ENCODE results near the gene ZC3HAV1. TPM values are rescaled to one million over a fixed set of nuclear protein-coding genes. Genes with fewer than 3 reads are reported as not detected.

Gene ZC3HAV1
- total and polyA plus RNA-seq, 9 of the 15 experiments (the other 6 are each of a cell fraction or from before 2014, with no cell fraction given): 11.9 to 40.5 (median 23.9) TPM

- TF ChIP-seq CHD4 (IDR thresholded peaks at IDR 0.05; ENCODE audit: insufficient read depth, insufficient replicate concordance, low read depth, low read length, poor library complexity, severe bottlenecking): no peak
- TF ChIP-seq NFE2 (IDR thresholded peaks at IDR 0.05; ENCODE audit: low read depth): peak; percentile 36; the same call in 1 of the 2 replicates
- TF ChIP-seq PTBP1 (IDR thresholded peaks at IDR 0.05; ENCODE audit: low read depth, low read length): no peak
- TF ChIP-seq SMARCC2 (IDR thresholded peaks at IDR 0.05; ENCODE audit: low read depth): no peak
- no peak for TF ChIP-seq ZNF12 (CRISPR knock-in tag; IDR thresholded peaks at IDR 0.05)
- peak; percentile 63 for TF ChIP-seq DPF2 (IDR thresholded peaks at IDR 0.05)
- TF ChIP-seq SMAD3 (CRISPR knock-in tag; conservative IDR thresholded peaks at IDR 0.05): no peak
- no peak for TF ChIP-seq ETV1 (tag; conservative IDR thresholded peaks at IDR 0.05; ENCODE audit: low read depth)
- TF ChIP-seq ZNF583 (CRISPR knock-in tag; IDR thresholded peaks at IDR 0.05): no peak
- TF ChIP-seq, protein P1, sequence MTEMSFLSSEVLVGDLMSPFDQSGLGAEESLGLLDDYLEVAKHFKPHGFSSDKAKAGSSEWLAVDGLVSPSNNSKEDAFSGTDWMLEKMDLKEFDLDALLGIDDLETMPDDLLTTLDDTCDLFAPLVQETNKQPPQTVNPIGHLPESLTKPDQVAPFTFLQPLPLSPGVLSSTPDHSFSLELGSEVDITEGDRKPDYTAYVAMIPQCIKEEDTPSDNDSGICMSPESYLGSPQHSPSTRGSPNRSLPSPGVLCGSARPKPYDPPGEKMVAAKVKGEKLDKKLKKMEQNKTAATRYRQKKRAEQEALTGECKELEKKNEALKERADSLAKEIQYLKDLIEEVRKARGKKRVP (CRISPR knock-in tag; IDR thresholded peaks at IDR 0.05): no peak
- TF ChIP-seq ZNF778 (CRISPR knock-in tag; IDR thresholded peaks at IDR 0.05): no peak
- TF ChIP-seq, protein P2, sequence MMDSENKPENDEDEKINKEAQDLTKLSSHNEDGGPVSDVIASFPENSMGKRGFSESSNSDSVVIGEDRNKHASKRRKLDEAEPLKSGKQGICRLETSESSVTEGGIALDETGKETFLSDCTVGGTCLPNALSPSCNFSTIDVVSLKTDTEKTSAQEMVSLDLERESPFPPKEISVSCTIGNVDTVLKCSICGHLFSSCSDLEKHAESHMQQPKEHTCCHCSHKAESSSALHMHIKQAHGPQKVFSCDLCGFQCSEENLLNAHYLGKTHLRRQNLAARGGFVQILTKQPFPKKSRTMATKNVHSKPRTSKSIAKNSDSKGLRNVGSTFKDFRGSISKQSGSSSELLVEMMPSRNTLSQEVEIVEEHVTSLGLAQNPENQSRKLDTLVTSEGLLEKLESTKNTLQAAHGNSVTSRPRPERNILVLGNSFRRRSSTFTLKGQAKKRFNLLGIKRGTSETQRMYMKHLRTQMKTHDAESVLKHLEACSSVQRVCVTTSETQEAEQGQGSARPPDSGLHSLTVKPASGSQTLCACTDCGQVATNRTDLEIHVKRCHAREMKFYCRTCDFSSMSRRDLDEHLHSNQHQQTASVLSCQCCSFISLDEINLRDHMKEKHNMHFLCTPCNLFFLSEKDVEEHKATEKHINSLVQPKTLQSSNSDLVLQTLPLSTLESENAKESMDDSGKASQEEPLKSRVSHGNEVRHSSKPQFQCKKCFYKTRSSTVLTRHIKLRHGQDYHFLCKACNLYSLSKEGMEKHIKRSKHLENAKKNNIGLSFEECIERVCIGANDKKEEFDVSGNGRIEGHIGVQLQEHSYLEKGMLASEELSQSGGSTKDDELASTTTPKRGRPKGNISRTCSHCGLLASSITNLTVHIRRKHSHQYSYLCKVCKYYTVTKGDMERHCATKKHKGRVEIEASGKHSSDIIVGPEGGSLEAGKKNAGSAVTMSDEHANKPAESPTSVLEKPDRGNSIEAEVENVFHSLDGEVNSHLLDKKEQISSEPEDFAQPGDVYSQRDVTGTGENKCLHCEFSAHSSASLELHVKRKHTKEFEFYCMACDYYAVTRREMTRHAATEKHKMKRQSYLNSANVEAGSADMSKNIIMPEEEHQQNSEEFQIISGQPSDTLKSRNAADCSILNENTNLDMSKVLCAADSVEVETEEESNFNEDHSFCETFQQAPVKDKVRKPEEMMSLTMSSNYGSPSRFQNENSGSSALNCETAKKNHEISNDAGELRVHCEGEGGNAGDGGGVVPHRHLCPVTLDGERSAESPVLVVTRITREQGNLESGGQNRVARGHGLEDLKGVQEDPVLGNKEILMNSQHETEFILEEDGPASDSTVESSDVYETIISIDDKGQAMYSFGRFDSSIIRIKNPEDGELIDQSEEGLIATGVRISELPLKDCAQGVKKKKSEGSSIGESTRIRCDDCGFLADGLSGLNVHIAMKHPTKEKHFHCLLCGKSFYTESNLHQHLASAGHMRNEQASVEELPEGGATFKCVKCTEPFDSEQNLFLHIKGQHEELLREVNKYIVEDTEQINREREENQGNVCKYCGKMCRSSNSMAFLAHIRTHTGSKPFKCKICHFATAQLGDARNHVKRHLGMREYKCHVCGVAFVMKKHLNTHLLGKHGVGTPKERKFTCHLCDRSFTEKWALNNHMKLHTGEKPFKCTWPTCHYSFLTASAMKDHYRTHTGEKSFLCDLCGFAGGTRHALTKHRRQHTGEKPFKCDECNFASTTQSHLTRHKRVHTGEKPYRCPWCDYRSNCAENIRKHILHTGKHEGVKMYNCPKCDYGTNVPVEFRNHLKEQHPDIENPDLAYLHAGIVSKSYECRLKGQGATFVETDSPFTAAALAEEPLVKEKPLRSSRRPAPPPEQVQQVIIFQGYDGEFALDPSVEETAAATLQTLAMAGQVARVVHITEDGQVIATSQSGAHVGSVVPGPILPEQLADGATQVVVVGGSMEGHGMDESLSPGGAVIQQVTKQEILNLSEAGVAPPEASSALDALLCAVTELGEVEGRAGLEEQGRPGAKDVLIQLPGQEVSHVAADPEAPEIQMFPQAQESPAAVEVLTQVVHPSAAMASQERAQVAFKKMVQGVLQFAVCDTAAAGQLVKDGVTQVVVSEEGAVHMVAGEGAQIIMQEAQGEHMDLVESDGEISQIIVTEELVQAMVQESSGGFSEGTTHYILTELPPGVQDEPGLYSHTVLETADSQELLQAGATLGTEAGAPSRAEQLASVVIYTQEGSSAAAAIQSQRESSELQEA (IDR thresholded peaks at IDR 0.05; ENCODE audit: low read depth): no peak
- no peak for TF ChIP-seq NFE2L1 (tag; IDR thresholded peaks at IDR 0.05; ENCODE audit: borderline replicate concordance, low read depth)
- TF ChIP-seq ARHGAP35 (IDR thresholded peaks at IDR 0.05; ENCODE audit: partially characterized antibody): no peak
- TF ChIP-seq LARP7 (IDR thresholded peaks at IDR 0.05): no peak
- TF ChIP-seq ZEB2 (IDR thresholded peaks at IDR 0.05): peak; percentile 51
- TF ChIP-seq SIN3A (IDR thresholded peaks at IDR 0.05; ENCODE audit: borderline replicate concordance in 2 of 2, control insufficient read depth in 1 of 2, low read depth in 2 of 2, low read length in 2 of 2): no peak
- TF ChIP-seq ZNF197 (CRISPR knock-in tag; IDR thresholded peaks at IDR 0.05; ENCODE audit: low read depth): no peak
- no peak for TF ChIP-seq ZNF699 (CRISPR knock-in tag; IDR thresholded peaks at IDR 0.05; ENCODE audit: insufficient replicate concordance)
- TF ChIP-seq MTA1 (IDR thresholded peaks at IDR 0.05; ENCODE audit: borderline replicate concordance): no peak
- no peak for TF ChIP-seq ZNF212 (CRISPR knock-in tag; IDR thresholded peaks at IDR 0.05)
- no peak for TF ChIP-seq U2AF1 (optimal IDR thresholded peaks at IDR 0.05; ENCODE audit: low read depth, low read length)
Observed at GRCh38 chr7:139041378-139042085, 68.0 kb downstream of the ZC3HAV1 start (continued).

Data from K562 (cell line).